ENCODE measurements around the gene IL34.

GRCh38 chr16:70630960-70631745 lies 15.2 kb upstream of the IL34 start:
- no peak for TF ChIP-seq CTCF (IDR thresholded peaks at IDR 0.05)
- no peak for TF ChIP-seq POLR2A (IDR thresholded peaks at IDR 0.05)
- no peak for TF ChIP-seq EP300 (IDR thresholded peaks at IDR 0.05)
- TF ChIP-seq POLR2AphosphoS5 (IDR thresholded peaks at IDR 0.05): no peak
